GM12878 (cell line): ENCODE data around the gene BBOF1.

Experiments used
- CTCF ChIP-seq, 3 experiments: IDR thresholded peaks in 2 of 3; conservative IDR thresholded peaks in 1 of 3; 2 replicates each; pipeline ENCODE4 v1.5.1; 2011; ENCODE audit warnings: low read depth in 3 of 3, low read length in 3 of 3, mild to moderate bottlenecking in 3 of 3, control low read depth in 2 of 3, moderate library complexity in 2 of 3, inconsistent platforms in 1 of 3, mixed read lengths in 1 of 3; ENCODE audit not compliant: control insufficient read depth in 2 of 3, insufficient read depth in 1 of 3; ENCODE audit errors: extremely low read depth in 1 of 3
- ZNF24 ChIP-seq: fragments of 450-650 bp; IDR thresholded peaks from 2 replicates; pipeline ENCODE4 v1.6.1; 2017; ENCODE audit warnings: antibody characterized with exemption, mild to moderate bottlenecking

GRCh38 chr14:74084277-74085046 is 65.3 kb downstream of the BBOF1 start, which contains the start of the genes ALDH6A1 and LIN52:
- TF ChIP-seq CTCF (IDR thresholded peaks at IDR 0.05 in 2 of 3, conservative IDR thresholded peaks at IDR 0.05 in 1 of 3; ENCODE audit: control insufficient read depth in 2 of 3, extremely low read depth in 1 of 3, insufficient read depth in 1 of 3, low read depth in 3 of 3, low read length in 3 of 3), result peak in 2 of 3 experiments; percentile 13 to 20; a peak in 2 of 6 replicates
- TF ChIP-seq ZNF24, result no peak
